ENCODE results near the gene FAM216A.
A peak's percentile ranks its signal among the peaks of the same experiment; 100 is the strongest.
"Not testable (repeated sequence)": the region's sequence is repeated elsewhere in the genome, so short reads cannot be mapped to it uniquely, and the experiment has no call there.

The FAM216A gene

DNA sequence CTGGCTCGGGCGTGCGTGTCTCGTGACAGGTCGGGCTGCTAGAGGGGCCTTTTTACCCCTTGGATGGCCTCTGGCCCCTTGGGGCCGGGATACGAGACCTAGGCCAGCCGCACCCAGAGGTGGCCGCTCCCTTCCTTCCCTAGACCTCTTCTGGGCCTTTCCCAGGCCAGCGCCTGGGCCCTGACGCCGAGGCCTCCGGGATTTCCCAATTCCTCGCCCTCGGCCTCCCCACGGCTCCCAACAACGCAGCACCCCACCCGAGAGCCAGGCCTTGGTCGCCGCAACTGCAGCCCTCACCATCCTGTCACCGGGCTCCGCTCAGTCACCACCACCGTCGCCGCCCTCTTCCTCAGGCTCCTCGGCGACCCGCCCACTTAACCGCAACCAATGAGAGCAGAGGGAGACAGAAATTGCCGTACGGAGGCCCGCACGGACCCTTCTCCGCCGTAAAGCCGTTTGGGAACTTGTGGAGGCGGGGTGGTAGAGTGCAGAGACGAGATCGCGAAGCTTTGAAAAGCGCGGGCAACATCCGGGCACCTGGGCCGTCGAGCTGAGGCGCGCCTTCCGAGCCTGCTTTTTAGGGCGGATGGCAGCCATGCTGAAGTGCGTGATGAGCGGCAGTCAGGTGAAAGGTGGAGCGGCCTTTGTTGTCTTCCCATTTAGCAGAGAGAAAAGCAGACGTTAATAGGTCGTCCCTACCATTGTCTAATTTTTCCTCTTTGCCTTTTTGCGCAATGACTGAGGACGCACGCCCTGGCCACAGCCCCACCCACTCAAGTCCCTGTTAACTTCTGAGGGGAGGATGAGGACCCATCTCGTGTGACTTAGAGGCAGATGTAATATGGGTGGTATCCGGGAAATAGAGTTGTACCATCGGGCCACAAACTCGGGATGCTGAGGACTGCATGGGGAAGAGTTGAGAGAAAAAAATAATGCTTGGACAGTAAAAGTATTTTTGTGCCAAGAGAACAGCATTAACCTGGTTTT lies 33.4 kb downstream of the FAM216A start, which contains the start of the genes RAD9B and VPS29:
Gene RAD9B, plus strand, starts transcription at position 580 of the 987 bp plus-strand sequence. Its CDS starts 7 bp downstream, at position 587.
Gene VPS29, minus strand, starts transcription at position 360 of the 987 bp plus-strand sequence. Its CDS starts 60 bp downstream, at position 300.
- Histone ChIP-seq H3K36me3 (ENCODE audit: insufficient read depth, low read length) (no peaks in the 10 kb centered on the region), H3K4me1 (ENCODE audit: control insufficient read depth, insufficient read depth, low read length) (peaks cover 28% of the 10 kb centered on the region), H3K4me3 (ENCODE audit: low read length) (peak within 1 kb of the TSS; percentile 87), H3K9ac (ENCODE audit: low read depth, low read length) (peak within 1 kb of the TSS; percentile 94), H3K4me2 (ENCODE audit: low read length) (peak within 1 kb of the TSS; percentile 88), H3K27me3 (ENCODE audit: control insufficient read depth, insufficient read depth, low read length) (no peaks in the 10 kb centered on the region), H3K9me3 (replicated peaks; ENCODE audit: low read length) (no peaks in the 10 kb centered on the region)

DNA sequence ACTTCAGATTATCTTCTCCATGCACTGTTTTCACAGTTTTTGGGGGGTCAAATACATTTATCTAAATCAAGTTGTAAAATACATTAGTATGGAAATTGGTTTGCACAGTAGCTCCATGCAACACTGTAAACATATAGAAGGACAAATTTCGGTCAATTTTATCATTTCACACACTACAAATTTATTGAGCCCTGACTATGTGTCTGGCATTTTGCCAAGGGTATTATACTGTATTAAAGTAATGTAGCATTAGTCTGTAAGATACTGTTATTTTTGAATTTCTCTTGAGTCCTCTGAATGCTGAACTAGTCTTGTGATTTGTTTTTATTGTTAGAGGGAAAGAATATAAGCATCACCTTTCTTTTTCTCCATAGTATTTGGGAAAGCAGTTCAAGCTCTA lies 34.8 kb downstream of the FAM216A start:
- no peaks in the 10 kb centered on the region for H3K36me3 ChIP-seq (ENCODE audit: insufficient read depth, low read length)
- no peaks in the 10 kb centered on the region for H3K9me3 ChIP-seq (replicated peaks; ENCODE audit: low read length)
- peaks cover 27% of the 10 kb centered on the region for H3K4me1 ChIP-seq (ENCODE audit: control insufficient read depth, insufficient read depth, low read length)
- H3K4me3 ChIP-seq (ENCODE audit: low read length) = no peak overlapping the region
- H3K4me2 ChIP-seq (ENCODE audit: low read length) = no peak overlapping the region
- no peaks in the 10 kb centered on the region for H3K27me3 ChIP-seq (ENCODE audit: control insufficient read depth, insufficient read depth, low read length)
- no peak overlapping the region for H3K9ac ChIP-seq (ENCODE audit: low read depth, low read length)

DNA sequence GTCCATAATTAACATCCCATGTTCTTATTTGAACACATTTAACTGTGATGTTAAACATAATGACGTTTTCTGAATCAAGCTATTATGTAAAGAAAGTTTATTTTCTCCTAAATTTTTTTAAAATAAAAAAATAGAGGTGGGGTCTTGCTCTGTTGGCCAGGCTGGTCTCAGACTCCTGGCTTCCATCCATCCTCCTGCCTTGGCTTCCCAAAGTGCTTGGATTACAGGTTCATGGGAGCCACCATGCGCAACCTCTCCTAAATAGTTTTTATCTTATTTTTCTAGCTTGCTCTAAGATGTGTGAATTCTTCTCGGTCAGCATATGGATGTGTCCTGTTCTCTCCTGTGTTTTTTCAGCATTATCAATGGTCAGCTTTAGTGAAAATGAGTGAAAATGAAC lies 36.7 kb downstream of the FAM216A start:
- Histone ChIP-seq H3K36me3 (ENCODE audit: insufficient read depth, low read length) (no peaks in the 10 kb centered on the region), H3K27me3 (ENCODE audit: control insufficient read depth, insufficient read depth, low read length) (no peaks in the 10 kb centered on the region), H3K9ac (ENCODE audit: low read depth, low read length) (no peak overlapping the region), H3K9me3 (replicated peaks; ENCODE audit: low read length) (no peaks in the 10 kb centered on the region), H3K4me2 (ENCODE audit: low read length) (no peak overlapping the region), H3K4me1 (ENCODE audit: control insufficient read depth, insufficient read depth, low read length) (peaks cover 8% of the 10 kb centered on the region), H3K4me3 (ENCODE audit: low read length) (no peak overlapping the region)

DNA sequence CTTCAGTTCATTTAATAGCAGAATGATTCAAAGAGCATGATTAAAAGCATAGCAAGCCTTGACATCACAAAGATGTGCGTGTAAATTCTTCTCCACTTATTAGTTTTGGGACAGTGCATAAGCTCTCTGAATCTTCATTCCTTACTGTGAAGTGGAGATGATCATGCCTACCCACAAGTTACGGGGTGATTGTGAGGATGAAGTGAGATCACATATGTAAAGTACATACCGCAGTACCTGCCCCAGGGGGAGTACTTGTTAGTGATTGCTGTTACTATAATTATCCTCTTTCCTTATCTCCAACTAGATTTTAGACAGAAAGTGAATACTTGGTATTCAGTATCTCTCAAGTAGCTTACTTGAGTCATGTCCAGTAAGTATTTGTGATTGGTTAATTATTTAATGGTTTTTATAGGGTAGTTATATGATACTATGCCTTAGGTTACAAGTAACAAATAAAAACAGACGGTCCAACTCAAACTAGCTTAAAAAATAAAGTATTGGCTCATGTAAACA lies 39.5 kb downstream of the FAM216A start:
- Histone ChIP-seq H3K27me3 (ENCODE audit: control insufficient read depth, insufficient read depth, low read length) (no peaks in the 10 kb centered on the region), H3K9ac (ENCODE audit: low read depth, low read length) (no peak overlapping the region), H3K4me1 (ENCODE audit: control insufficient read depth, insufficient read depth, low read length) (peaks cover 3% of the 10 kb centered on the region), H3K4me3 (ENCODE audit: low read length) (no peak overlapping the region), H3K4me2 (ENCODE audit: low read length) (no peak overlapping the region), H3K36me3 (ENCODE audit: insufficient read depth, low read length) (no peaks in the 10 kb centered on the region), H3K9me3 (replicated peaks; ENCODE audit: low read length) (no peaks in the 10 kb centered on the region)

DNA sequence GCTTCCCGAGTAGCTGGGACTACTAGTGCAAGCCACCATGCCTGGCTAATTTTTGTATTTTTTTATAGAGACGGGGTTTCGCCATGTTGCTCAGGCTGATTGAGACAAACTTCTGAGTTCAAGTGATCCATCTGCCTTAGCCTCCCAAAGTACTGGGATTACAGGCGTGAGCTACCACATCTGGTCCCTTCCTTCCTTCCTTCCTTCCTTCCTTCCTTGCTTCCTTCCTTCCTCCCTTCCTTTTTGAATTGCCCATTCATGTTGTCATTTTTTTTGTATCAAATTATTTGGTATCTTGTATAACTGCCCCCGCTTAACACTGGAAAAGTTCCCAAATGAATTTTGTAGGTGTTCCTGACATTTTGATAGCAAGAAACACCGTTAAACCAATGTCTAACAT lies 45.2 kb downstream of the FAM216A start:
- H3K4me1 ChIP-seq (ENCODE audit: control insufficient read depth, insufficient read depth, low read length) = peaks cover 3% of the 10 kb centered on the region
- no peak overlapping the region for H3K9ac ChIP-seq (ENCODE audit: low read depth, low read length)
- no peaks in the 10 kb centered on the region for H3K36me3 ChIP-seq (ENCODE audit: insufficient read depth, low read length)
- no peak overlapping the region for H3K4me3 ChIP-seq (ENCODE audit: low read length)
- H3K4me2 ChIP-seq (ENCODE audit: low read length) = no peak overlapping the region
- H3K9me3 ChIP-seq (replicated peaks; ENCODE audit: low read length) = no peaks in the 10 kb centered on the region
- H3K27me3 ChIP-seq (ENCODE audit: control insufficient read depth, insufficient read depth, low read length) = no peaks in the 10 kb centered on the region

DNA sequence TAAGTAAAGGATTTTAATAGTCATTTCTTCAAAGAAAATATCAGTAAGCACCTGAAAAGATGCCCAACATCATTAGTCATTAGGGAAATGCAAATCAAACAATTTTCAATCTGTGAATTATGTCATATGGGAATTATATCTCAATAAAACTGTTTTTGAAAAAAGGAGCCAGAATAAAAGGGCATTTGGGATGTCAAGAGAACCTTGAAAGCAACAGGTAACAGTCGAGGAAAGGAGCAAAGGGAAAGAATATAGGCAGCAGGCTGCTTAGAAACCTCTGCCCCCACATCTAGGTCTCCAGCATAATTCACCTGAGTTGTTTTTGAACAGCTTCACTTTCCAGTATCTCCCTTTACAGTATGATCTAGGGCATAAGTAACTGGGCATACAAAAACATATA lies 45.7 kb downstream of the FAM216A start:
- H3K9ac ChIP-seq (ENCODE audit: low read depth, low read length) = no peak overlapping the region
- H3K4me2 ChIP-seq (ENCODE audit: low read length) = no peak overlapping the region
- H3K36me3 ChIP-seq (ENCODE audit: insufficient read depth, low read length) = no peaks in the 10 kb centered on the region
- H3K9me3 ChIP-seq (replicated peaks; ENCODE audit: low read length) = no peaks in the 10 kb centered on the region
- H3K4me1 ChIP-seq (ENCODE audit: control insufficient read depth, insufficient read depth, low read length) = peaks cover 3% of the 10 kb centered on the region
- no peak overlapping the region for H3K4me3 ChIP-seq (ENCODE audit: low read length)
- H3K27me3 ChIP-seq (ENCODE audit: control insufficient read depth, insufficient read depth, low read length) = no peaks in the 10 kb centered on the region

DNA sequence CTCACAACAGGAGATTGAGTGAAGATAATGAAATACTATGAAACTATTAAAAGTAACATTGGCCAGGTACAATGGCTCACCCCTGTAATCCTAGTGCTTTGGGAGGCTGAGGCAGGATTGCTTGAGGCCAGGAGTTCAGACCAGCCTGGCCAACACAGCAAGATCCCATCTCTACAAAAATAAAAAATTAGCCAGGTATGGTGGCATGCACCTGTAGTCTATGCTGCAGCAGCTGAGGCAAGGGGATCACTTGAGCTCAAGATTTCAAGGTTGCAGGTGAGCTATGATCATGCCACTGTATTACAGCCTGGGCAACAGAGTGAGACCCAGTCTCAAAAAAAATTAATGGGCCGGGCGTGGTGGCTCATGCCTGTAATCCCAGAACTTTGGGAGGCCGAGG lies 48.4 kb downstream of the FAM216A start:
- Histone ChIP-seq H3K27me3 (ENCODE audit: control insufficient read depth, insufficient read depth, low read length) (no peaks in the 10 kb centered on the region), H3K36me3 (ENCODE audit: insufficient read depth, low read length) (no peaks in the 10 kb centered on the region), H3K4me2 (ENCODE audit: low read length) (no peak overlapping the region), H3K9me3 (replicated peaks; ENCODE audit: low read length) (no peaks in the 10 kb centered on the region), H3K4me3 (ENCODE audit: low read length) (no peak overlapping the region), H3K9ac (ENCODE audit: low read depth, low read length) (no peak overlapping the region), H3K4me1 (ENCODE audit: control insufficient read depth, insufficient read depth, low read length) (peaks cover 3% of the 10 kb centered on the region)

DNA sequence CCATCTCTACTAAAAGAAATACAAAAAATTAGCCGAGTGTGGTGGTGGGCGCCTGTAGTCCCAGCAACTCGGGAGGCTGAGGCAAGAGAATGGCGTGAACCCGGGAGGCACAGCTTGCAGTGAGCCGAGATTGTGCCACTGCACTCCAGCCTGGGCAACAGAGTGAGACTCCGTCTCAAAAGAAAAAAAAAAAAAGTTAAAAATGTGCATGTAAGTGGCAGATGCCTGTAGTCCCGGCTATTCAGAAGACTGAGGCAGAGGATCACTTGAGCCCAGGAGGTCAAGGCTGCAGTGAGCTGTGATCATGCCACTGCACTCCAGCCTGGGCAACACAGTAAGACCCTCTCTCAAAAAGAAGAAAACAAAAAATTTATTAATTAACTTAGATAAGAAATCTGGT lies 49.4 kb downstream of the FAM216A start:
- H3K9me3 ChIP-seq (replicated peaks; ENCODE audit: low read length); H3K9ac ChIP-seq (ENCODE audit: low read depth, low read length); H3K27me3 ChIP-seq (ENCODE audit: control insufficient read depth, insufficient read depth, low read length); H3K36me3 ChIP-seq (ENCODE audit: insufficient read depth, low read length); H3K4me3 ChIP-seq (ENCODE audit: low read length); H3K4me2 ChIP-seq (ENCODE audit: low read length); H3K4me1 ChIP-seq (ENCODE audit: control insufficient read depth, insufficient read depth, low read length): not testable (repeated sequence)

DNA sequence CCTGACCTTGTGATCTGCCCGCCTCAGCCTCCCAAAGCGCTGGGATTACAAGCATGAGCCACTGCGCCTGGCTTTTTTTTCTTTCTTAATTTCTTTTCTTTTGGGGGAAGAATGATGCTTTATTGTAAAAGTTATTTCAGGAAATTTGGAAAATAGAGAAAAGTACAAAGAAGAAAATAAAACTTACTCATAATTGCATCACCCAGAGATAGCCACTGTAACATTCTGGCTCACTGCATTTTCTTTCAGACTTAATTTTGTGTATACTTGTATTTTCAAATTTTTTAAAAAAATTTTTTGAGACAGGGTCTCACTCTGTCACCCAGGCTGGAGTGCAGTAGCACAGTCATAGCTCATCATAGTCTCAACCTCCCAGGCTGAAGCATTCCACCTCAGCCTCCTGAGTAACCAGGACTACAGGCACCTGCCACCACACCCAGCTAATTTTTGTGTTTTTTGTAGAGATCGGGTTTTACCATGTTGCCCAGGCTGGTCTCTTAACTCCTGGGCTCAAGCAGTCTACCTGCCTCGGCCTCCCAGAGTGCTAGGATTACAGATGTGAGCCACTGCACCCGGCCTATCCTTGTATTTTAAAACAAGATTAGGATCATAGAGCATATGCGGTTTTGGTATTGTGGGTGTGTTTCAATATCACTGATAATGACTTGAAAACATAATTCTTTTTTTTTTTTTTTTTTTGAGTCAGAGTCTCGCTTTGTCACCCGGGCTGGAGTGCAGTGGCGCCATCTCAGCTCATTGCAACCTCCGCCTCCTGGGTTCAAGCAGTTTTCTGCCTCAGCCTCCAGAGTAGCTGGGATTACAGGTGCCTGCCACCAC lies 52.4 kb downstream of the FAM216A start:
- not testable (repeated sequence) for H3K27me3 ChIP-seq (ENCODE audit: control insufficient read depth, insufficient read depth, low read length); H3K36me3 ChIP-seq (ENCODE audit: insufficient read depth, low read length); H3K4me2 ChIP-seq (ENCODE audit: low read length); H3K9ac ChIP-seq (ENCODE audit: low read depth, low read length); H3K4me1 ChIP-seq (ENCODE audit: control insufficient read depth, insufficient read depth, low read length); H3K9me3 ChIP-seq (replicated peaks; ENCODE audit: low read length); H3K4me3 ChIP-seq (ENCODE audit: low read length)

DNA sequence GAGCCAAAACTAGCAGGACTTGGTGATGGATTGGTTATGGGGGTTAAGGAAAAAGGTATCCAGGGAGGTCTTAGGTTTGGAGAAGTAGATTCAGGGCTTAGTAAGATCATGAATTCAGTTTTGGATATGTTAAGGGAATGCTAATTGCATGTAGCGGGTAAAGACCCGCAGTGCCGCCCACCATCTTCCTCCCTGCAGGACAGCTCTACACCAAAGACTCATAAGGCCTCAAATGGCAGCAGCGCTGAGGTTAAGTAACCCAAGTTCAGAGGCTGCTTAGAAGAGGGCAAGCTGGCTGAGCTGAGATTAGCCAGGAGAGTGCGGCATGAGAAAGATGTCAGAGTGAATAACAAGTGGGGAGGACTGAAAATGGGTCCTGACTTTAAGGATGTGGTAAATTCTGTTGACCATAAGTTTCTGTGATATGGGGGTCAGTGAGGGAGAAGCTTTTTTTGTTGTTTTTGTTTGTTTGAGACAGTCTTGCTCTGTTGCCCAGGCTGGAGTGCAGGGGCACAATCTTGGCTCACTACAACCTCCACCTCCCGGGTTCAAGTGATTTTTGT lies 59.7 kb downstream of the FAM216A start:
- Histone ChIP-seq H3K27me3 (ENCODE audit: control insufficient read depth, insufficient read depth, low read length) (no peaks in the 10 kb centered on the region), H3K4me3 (ENCODE audit: low read length) (no peak overlapping the region), H3K4me2 (ENCODE audit: low read length) (no peak overlapping the region), H3K4me1 (ENCODE audit: control insufficient read depth, insufficient read depth, low read length) (peaks cover 15% of the 10 kb centered on the region), H3K36me3 (ENCODE audit: insufficient read depth, low read length) (peaks cover 4% of the 10 kb centered on the region), H3K9ac (ENCODE audit: low read depth, low read length) (no peak overlapping the region), H3K9me3 (replicated peaks; ENCODE audit: low read length) (no peaks in the 10 kb centered on the region)

DNA sequence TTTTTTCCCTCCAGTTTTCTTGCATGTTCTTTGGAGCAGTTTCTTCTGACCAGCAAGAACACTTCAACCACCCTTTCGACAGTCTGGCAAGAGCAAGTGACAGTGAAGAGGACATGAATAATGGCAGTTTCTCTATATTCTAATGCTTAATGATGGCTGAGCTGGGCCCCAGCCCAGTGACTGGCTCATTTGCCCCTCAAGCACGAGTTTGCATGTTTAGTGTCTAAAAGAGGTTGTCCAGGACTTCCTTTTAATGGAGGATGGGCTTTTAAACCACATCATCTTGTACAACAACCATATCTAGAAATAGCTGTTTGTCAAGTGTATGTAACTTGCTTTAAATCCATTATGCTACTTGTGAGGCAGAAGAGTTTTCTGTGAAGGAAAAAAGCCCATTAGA lies 61.9 kb downstream of the FAM216A start:
- H3K27me3 ChIP-seq (ENCODE audit: control insufficient read depth, insufficient read depth, low read length) = no peaks in the 10 kb centered on the region
- H3K4me2 ChIP-seq (ENCODE audit: low read length) = no peak overlapping the region
- no peak overlapping the region for H3K9ac ChIP-seq (ENCODE audit: low read depth, low read length)
- peaks cover 9% of the 10 kb centered on the region for H3K36me3 ChIP-seq (ENCODE audit: insufficient read depth, low read length)
- no peak overlapping the region for H3K4me3 ChIP-seq (ENCODE audit: low read length)
- no peaks in the 10 kb centered on the region for H3K9me3 ChIP-seq (replicated peaks; ENCODE audit: low read length)
- H3K4me1 ChIP-seq (ENCODE audit: control insufficient read depth, insufficient read depth, low read length) = peaks cover 15% of the 10 kb centered on the region
